Pons (tissue), 1 donor: ENCODE results near the gene EFL1.

ENCODE experiments used
- DNase-seq: peaks from one replicate; pipeline ENCODE4 v3.0.0-alpha.2; 2016; ENCODE audit warnings: low spot score

Gene EFL1

GRCh38 chr15:82122746-82123400 is 139.7 kb downstream of the EFL1 start:
- DNase-seq: no peak

DNA sequence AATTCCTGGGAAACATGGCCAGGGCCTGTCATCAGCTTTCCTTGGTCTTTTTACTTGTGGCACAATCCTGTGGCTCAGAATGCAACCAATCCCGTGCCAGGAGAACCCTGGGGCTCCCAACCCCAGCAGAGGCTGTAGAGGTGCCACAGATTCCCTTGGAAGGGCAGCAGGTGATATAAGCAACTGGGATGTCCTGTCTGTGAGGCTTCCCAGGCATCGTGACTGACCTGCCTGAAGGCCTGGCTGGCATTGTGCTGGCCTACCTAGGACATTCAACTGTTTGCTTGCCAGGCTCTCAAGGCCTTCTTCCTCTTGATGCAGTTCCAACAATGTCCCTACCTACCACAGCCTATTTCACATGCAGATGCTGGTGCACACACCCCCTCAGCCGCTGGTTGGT is 144.5 kb downstream of the EFL1 start:
- DNase-seq: no peak

DNA sequence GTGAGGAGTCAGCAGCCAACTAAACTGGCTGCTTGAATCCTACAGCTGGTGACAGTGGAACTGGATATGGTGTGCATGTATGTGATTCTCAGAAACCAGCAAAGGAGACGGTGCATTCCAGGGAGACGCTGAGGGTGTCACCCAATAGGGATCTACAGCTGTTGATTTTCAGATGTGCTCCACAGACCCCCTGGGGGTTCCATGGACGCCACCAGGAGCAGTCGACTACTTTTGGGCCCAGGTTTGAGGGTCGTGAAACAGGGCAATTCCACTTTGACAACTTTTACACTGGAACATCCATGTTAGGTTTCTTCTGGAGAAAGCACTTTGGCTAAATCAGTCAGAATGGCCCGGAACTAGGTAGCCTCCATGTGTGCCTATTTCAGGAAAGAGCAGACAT is 145.2 kb downstream of the EFL1 start:
- no peak for DNase-seq

DNA sequence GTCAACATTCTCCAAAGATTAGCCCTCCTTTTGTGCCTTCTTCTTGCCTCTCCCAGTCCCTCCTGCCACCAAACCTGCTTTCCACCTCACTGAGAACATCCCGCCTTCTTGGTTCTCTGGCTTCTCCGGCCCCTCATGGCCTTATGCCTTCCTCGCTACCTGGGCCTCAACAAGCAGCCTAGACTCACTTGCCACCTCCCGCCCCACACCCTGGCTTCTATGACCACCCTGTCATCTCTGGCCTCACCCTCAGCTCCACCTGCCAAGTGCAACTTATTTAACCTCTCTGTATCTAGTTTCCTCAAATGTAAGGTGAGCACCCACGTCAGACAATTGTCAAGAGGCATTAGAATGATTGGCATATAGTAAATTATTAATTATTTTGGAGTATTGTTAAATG is 147.9 kb downstream of the EFL1 start:
- DNase-seq: no peak

DNA sequence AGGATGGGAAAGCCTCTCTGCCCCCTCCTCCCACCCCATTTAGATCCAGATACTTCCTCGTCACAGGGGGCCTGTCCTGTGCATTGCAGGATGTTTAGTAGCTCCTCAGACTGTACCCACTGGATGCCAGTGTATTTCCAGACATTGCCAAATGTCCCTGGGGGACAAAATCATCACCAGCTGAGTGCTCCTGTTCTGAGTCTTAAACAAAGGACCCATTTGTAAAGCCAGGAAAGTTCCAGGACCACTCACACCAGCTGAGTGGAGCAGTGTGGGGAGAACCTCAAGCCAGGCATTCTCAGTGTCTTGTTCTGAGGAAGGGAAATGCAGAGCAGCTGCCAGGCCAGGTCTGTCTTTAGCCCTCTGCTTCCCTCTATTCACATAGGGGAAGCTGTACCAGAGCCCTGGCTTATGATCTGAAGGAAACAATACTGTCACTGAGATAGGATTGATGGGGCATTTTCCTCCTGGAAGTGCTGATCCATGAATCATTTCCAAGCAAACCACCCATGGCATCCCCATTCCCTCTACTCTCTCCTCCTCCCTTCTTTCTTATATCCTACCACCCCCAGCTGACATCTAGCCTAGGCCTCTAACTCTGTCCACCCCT is 149.3 kb downstream of the EFL1 start:
- no peak for DNase-seq

DNA sequence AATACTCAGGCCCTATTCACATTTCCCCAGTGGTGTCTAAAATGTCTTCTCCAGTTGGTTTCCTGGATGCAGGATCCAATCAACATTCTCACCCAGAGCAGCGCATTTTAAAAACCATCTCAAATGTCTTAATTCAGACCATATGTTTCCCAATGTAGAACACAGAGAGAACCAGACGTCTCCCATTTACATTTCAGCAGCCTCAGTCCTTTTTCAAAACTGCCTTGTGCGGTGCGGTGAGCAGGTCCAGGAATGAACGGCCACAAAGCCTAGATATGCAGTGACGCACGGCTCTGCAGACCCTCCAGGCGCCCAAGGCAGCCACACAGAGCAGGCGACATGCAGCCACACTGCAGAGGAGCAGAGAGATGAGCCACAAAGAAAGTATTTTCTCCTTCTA is 150.6 kb downstream of the EFL1 start:
- no peak for DNase-seq

GRCh38 chr15:82110144-82110543 is 152.4 kb downstream of the EFL1 start:
- DNase-seq: no peak

GRCh38 chr15:82108489-82109078 is 153.9 kb downstream of the EFL1 start:
- DNase-seq: no peak

DNA sequence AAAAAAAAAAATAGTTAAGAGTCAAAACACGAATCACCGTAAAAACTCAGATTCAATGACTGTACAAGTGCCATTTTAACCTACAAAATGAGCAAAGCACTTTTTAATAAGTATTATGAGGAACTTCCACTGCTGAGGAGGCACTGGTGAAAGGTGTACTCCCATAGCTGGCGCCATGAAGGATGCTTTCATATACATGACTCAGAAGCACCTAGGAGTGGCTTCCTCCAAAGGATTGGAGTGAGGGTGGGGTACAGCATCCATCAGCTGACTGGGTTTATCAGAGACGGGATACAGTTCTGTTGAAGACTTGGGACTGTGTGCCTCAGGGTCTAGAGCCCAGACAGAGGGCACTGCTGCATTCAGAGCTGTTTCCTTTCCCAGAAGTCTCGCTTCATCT is 155.9 kb downstream of the EFL1 start:
- DNase-seq: no peak

- DNase-seq: no peak
These were observed 156.9 kb downstream of the EFL1 start for GRCh38 chr15:82105451-82106215.

DNA sequence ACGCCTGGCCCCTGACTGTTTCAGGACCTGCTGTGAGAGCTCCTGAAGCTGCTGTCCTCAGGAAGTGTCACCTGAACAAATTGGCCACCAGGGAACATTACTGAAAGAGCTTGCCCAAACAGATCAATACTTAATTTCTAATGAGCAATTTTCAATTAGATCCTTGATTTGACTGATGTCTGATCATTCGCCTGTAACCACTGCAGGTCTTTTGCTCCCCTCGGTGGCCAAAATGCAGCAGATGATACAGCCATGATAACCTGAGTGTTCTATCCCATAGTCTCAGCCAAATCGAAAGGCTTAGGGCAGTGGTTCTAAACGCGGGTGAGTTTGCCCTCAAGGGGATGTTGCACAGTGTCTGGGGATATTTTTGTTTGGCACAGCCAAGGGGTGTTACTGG is 159.1 kb downstream of the EFL1 start:
- DNase-seq: no peak

- no peak for DNase-seq
These were observed 162.2 kb downstream of the EFL1 start for GRCh38 chr15:82100111-82100929.

- DNase-seq: no peak
These were observed 163.9 kb downstream of the EFL1 start for GRCh38 chr15:82098674-82099073.

DNA sequence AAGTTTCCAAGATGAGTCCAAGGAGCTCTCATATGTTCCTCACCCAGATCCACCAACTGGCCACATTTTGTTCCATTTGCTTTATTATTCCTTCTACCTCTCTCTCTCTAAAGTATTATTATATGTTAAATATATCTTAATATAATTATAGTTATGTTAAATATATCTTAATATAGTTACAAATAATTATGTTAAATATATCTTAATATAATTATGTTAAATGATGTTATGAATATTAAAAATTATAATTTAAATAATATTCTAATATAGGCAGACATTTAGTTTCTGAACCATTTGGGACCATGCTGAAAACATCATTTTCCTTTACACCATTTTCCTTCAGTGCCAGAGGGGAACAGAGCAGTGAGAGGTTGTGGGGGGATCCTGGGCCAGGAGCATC is 166.7 kb downstream of the EFL1 start:
- no peak for DNase-seq

DNA sequence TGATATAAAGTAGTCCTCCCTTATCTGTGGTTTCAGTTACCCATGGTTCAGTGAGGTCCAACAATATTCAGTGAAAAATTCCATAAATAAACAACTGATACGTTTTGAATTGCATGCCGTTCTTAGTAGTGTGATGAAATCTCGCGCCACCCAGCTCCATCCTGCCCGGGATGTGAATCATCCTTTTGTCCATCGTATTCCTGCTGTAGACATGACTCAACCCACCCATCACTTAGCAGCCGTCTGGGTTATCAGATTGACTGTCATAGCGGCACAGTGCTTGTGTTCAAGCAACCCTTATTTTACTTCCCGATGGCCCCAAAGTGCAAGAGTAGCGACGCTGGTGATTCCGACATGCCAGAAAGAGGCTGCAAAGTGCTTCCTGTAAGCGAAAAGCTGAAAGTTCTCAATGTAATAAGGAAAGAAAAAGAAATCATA is 168.7 kb downstream of the EFL1 start:
- no peak for DNase-seq

GRCh38 chr15:82093325-82093724 is 169.2 kb downstream of the EFL1 start:
- no peak for DNase-seq

DNA sequence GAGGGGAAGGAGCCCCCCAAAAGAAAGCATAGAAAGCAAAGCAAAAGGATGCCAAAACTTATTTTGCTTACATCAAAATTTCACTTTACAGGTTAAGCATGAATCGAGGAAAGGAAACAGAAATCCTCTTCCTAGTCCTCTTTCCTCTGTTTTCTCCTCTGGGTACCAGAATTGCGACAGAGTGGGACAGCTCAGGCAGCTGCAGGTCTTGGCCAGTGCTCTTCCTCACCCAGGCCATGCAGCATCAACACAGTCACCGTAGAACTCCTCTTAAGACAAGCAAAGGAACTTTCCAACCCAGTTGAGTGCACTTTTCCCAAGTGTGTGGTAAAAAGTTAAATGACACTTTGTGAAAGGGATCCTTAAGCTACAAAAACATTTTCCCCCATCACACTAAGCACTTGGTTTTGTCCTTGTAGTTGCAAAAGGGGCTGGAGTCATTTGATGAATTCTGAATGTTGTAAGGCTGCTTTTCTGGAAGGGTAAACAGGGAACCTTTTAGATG is 170.8 kb downstream of the EFL1 start:
- DNase-seq: no peak

DNA sequence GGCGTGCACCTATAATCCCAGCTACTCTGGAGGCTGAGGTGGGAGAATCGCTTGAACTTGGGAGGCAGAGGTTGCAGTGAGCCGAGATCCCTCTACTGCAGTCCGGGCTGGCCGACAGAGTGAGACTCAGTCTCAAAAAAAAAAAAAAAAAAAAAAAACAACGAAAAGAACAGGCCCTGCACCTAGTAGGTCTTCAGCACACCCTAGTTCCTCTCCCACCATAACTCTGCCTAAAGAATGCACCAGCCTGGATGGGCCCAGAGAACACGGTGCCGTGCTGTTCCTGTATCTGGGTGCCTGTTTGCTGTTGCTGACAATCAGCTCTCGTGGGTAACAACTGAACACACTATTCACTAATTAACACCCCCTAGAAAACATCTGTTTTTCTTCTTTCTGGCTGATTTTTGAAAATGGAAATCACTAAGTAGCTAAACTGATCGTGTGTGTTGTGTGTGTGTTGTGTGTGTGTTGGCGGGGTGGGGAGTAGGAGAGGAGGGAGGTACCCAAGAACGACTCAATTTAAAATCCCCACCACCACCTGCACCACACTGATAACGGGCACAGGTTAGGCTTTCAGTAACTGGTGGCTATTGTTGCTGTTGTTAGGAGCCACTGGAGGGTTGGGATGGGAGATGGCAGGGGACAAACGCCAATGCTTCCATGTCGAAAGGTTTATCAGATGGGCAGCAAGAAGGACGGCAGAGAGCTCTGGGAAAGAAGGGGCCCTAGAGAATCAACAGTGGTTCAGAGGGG is 176.1 kb downstream of the EFL1 start:
- no peak for DNase-seq

DNA sequence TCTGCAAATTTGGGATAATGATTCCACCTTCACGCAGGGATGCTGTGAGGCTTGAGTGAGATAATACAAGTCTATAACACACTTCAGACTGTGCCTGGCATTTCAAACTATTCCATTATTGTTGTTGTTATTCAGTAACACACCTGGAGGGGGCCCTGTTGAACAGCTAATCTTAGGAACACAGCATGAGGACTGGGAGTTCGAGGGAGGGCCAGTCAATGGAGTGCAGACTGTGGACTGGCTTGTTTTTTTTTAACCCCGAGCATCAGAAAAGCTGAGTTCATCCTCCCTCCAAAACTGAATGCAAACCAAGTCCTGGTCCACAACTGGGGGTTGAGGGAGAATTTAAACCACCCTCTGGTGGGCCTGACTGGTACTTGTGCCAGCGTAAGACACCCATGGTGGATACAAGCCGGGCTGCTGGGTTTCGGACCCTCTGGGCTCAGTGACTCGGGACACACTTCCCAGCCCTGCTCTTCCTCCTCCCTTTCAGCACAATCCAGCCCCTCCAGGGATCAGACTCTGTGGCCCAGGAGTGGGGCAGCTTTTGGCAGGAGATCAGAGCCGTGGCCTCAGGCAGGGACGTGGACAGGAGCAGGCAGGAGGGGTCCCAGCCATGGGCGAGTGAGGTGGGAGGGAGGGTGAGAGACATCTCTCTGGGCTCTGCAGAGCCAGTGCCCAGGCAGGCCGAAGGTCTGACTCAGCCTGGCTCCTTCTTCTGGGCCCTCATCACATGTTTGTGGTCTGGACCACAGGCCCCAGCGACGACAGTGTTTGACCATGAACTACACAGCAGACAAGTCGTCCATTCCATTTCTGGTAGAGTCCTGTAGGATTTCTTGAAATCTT is 180.4 kb downstream of the EFL1 start:
- DNase-seq: no peak

DNA sequence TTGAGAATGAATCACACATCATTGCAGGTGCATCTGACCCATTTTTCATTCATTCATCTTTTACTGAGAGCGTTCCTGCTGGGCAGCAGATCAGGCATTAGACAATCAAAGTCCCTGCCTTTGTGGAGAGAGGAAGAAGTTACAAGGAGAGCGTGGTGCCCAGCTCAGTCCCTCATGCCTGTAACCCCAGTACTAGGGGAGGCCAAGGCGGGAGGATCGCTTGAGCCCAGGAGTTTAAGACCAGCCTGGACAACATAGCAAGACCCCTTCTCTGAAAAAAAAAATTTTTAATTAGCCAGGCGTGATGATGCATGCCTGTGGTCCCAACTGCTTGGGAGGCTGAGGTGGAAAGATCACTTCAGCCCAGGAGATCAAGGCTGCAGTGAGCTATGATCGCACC is 181.8 kb downstream of the EFL1 start:
- no peak for DNase-seq
